GM12864 (cell line): ENCODE results near the gene AHCYL1.

Experiments
- DNase-seq: peaks from one replicate; pipeline ENCODE4 v3.0.0-alpha.2; 2011; ENCODE audit warnings: low read depth
- H3K4me3 ChIP-seq: 2 replicates; pipeline ENCODE4 v1.5.1; 2011; ENCODE audit warnings: mild to moderate bottlenecking, low read depth, low read length, control low read depth
- CTCF ChIP-seq: IDR thresholded peaks from 2 replicates; pipeline ENCODE4 v1.5.1; 2011; ENCODE audit warnings: low read depth, mild to moderate bottlenecking, moderate library complexity, low read length, control low read depth, inconsistent platforms; ENCODE audit errors: missing control alignments

The AHCYL1 gene

GRCh38 chr1:110040548-110040947 is 56.0 kb downstream of the AHCYL1 start:
- no peak overlapping the region for H3K4me3 ChIP-seq
- no peak for TF ChIP-seq CTCF
- DNase-seq = no peak

GRCh38 chr1:110043016-110043415 is 58.5 kb downstream of the AHCYL1 start:
- DNase-seq = no peak
- no peak for TF ChIP-seq CTCF
- H3K4me3 ChIP-seq = no peak overlapping the region

GRCh38 chr1:110047463-110047862 is 62.9 kb downstream of the AHCYL1 start:
- no peak for DNase-seq

GRCh38 chr1:110048240-110048639 is 63.7 kb downstream of the AHCYL1 start:
- DNase-seq = no peak
- no peak for TF ChIP-seq CTCF

More at GRCh38 chr1:110047463-110047862, 62.9 kb downstream of the AHCYL1 start:
- no peak overlapping the region for H3K4me3 ChIP-seq
- no peak for TF ChIP-seq CTCF

GRCh38 chr1:110048923-110049601 is 64.5 kb downstream of the AHCYL1 start:
- DNase-seq = no peak
- no peak for TF ChIP-seq CTCF

More at GRCh38 chr1:110048240-110048639, 63.7 kb downstream of the AHCYL1 start:
- H3K4me3 ChIP-seq = no peak overlapping the region

GRCh38 chr1:110049801-110050601 is 65.4 kb downstream of the AHCYL1 start:
- H3K4me3 ChIP-seq = no peak overlapping the region
- no peak for TF ChIP-seq CTCF
- no peak for DNase-seq

More at GRCh38 chr1:110048923-110049601, 64.5 kb downstream of the AHCYL1 start:
- no peak overlapping the region for H3K4me3 ChIP-seq
